MCF 10A (cell line): Measurements from ENCODE around the gene SPHK1. TPM values are rescaled to one million over a fixed set of nuclear protein-coding genes. Genes with fewer than 3 reads are reported as not detected.
"Not testable (repeated sequence)": the region's sequence is repeated elsewhere in the genome, so short reads cannot be mapped to it uniquely, and the experiment has no call there.

Experiments used
- BruUV-seq: library from RNA; stranded (reverse); fragments of 400-500 nt; replicated peaks from 2 replicates; lab custom pipeline; 2021; lab: Mats Ljungman, UMichigan
- CTCF ChIA-PET: fragments of 300-600 bp; sonication (Branson Sonifier 250); formaldehyde crosslinking; extraction: SDS; loops from one replicate; lab custom pipeline; 2021; ENCODE audit warnings: antibody characterized with exemption, inconsistent platforms; lab: Yijun Ruan, JAX
- POLR2A ChIA-PET: fragments of 300-600, 350-650 bp; sonication (Branson Sonifier 250); formaldehyde crosslinking; extraction: SDS; loops from one replicate; lab custom pipeline; 2020; ENCODE audit warnings: antibody characterized with exemption, inconsistent platforms; lab: Yijun Ruan, JAX
- DNase-seq: peaks from one replicate; pipeline ENCODE4 v3.0.0-alpha.2; 2018; ENCODE audit not compliant: unreplicated experiment
- H3K27ac Mint-ChIP-seq: one replicate; pipeline ENCODE4 v1.8.0; 2022; ENCODE audit warnings: mild to moderate bottlenecking, low read depth, mixed read lengths; ENCODE audit not compliant: unreplicated experiment
- H3K27me3 Mint-ChIP-seq: one replicate; pipeline ENCODE4 v1.8.0; 2022; ENCODE audit warnings: mixed read lengths; ENCODE audit not compliant: insufficient read depth, unreplicated experiment
- H3K36me3 Mint-ChIP-seq: one replicate; pipeline ENCODE4 v1.8.0; 2022; ENCODE audit warnings: mild to moderate bottlenecking, moderate library complexity, mixed read lengths; ENCODE audit not compliant: insufficient read depth, unreplicated experiment
- H3K4me1 Mint-ChIP-seq: one replicate; pipeline ENCODE4 v1.8.0; 2022; ENCODE audit warnings: mixed read lengths; ENCODE audit not compliant: insufficient read depth, unreplicated experiment
- H3K4me3 Mint-ChIP-seq: one replicate; pipeline ENCODE4 v1.8.0; 2022; ENCODE audit warnings: mild to moderate bottlenecking, moderate library complexity, mixed read lengths; ENCODE audit not compliant: unreplicated experiment
- H3K9me3 Mint-ChIP-seq: one replicate; pipeline ENCODE4 v1.8.0; 2022; ENCODE audit warnings: mixed read lengths; ENCODE audit not compliant: unreplicated experiment
- intact Hi-C: fragments of 100-400 bp; cut with micrococcal nuclease; formaldehyde crosslinking; loops from 2 replicates; pipeline ENCODE4 v1.14.1; 2022
- total RNA-seq: library from RNA; stranded (reverse); gene quantifications from 2 replicates; pipeline ENCODE4 v1.2.3, GENCODE V29; 2022
- TF ChIP-seq, protein P1 (sequence below): fragments of 200-600 bp; IDR thresholded peaks from one replicate; pipeline ENCODE4 v1.8.0; 2022; ENCODE audit warnings: antibody characterized with exemption, mild to moderate bottlenecking; ENCODE audit not compliant: unreplicated experiment

Gene SPHK1
- total RNA-seq, 1 experiment from 2014 or later, result 7.1 TPM

GRCh38 chr17:76356803-76357456 lies 27.5 kb upstream of the SPHK1 start:
- ChIA-PET POLR2A (no interaction called here), CTCF (interaction anchor here (1.5 to 1.6 kb wide), 2 partner anchors 13 to 41 kb away, joined by 5 to 10 read pairs; no protein-coding TSS in a partner anchor)
- Mint-ChIP-seq H3K36me3 (no peaks in the 10 kb centered on the region), H3K9me3 (no peaks in the 10 kb centered on the region), H3K27ac (no peak overlapping the region), H3K4me1 (peaks cover 4% of the 10 kb centered on the region), H3K27me3 (no peaks in the 10 kb centered on the region), H3K4me3 (no peak overlapping the region)
- DNase-seq, result no peak
- intact Hi-C loops, result no loop called here
- TF ChIP-seq, protein P1, sequence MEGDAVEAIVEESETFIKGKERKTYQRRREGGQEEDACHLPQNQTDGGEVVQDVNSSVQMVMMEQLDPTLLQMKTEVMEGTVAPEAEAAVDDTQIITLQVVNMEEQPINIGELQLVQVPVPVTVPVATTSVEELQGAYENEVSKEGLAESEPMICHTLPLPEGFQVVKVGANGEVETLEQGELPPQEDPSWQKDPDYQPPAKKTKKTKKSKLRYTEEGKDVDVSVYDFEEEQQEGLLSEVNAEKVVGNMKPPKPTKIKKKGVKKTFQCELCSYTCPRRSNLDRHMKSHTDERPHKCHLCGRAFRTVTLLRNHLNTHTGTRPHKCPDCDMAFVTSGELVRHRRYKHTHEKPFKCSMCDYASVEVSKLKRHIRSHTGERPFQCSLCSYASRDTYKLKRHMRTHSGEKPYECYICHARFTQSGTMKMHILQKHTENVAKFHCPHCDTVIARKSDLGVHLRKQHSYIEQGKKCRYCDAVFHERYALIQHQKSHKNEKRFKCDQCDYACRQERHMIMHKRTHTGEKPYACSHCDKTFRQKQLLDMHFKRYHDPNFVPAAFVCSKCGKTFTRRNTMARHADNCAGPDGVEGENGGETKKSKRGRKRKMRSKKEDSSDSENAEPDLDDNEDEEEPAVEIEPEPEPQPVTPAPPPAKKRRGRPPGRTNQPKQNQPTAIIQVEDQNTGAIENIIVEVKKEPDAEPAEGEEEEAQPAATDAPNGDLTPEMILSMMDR, result no peak
- BruUV-seq, result no TSS peak

DNA sequence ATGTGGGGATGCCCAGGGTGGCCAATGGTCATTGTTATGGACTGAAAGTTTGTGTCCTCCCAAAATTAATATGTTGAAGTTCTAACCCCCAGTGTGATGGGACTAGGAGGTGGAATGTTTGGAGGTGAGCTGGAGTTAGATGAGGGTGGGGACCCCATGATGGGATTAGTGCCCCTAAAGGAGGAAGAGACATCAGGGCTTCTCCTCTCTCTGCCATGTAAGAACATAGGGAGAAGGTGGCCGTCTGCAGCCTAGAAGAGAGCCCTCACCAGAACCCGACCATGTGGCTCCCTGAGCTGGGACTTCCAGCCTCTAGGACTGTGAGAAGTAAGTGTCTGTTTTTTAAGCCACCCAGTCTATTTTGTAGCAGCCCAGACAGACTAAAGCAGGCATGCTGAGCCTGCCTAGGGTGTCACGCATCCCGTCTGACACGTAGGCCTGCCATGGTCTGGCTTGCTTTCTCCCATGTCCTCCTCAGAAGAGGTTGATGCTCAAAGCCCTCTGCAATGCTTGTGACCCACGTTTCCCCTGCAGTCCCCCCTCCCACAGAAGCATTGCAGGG lies 26.7 kb upstream of the SPHK1 start:
- Mint-ChIP-seq H3K27ac (no peak overlapping the region), H3K4me1 (peaks cover 5% of the 10 kb centered on the region), H3K36me3 (no peaks in the 10 kb centered on the region), H3K4me3 (no peak overlapping the region), H3K27me3 (no peaks in the 10 kb centered on the region), H3K9me3 (no peaks in the 10 kb centered on the region)
- intact Hi-C loops, result no loop called here
- TF ChIP-seq, protein P1, result no peak
- CTCF ChIA-PET, result interaction anchor here (0.9 to 1.6 kb wide), 3 partner anchors 13 to 40 kb away, joined by 3 to 10 read pairs (median 5); no protein-coding TSS in a partner anchor
- POLR2A ChIA-PET, result no interaction called here
- no peak for DNase-seq
- no TSS peak for BruUV-seq

- no peak for DNase-seq
- TF ChIP-seq, protein P1, result no peak
- BruUV-seq, result no TSS peak
- ChIA-PET CTCF (interaction anchor here (0.6 kb wide), 1 partner anchor 214 kb away, joined by 3 read pairs; no protein-coding TSS in a partner anchor), POLR2A (no interaction called here)
- H3K4me3 Mint-ChIP-seq, result no peak overlapping the region
- H3K9me3 Mint-ChIP-seq, result no peaks in the 10 kb centered on the region
- no peak overlapping the region for H3K27ac Mint-ChIP-seq
- H3K27me3 Mint-ChIP-seq, result no peaks in the 10 kb centered on the region
- no peaks in the 10 kb centered on the region for H3K36me3 Mint-ChIP-seq
- H3K4me1 Mint-ChIP-seq, result peaks cover 5% of the 10 kb centered on the region
- intact Hi-C loops, result no loop called here
Observed at GRCh38 chr17:76359375-76359774, 25.0 kb upstream of the SPHK1 start.

GRCh38 chr17:76359776-76360175 lies 24.6 kb upstream of the SPHK1 start:
- not testable (repeated sequence) for H3K4me1 Mint-ChIP-seq

More at GRCh38 chr17:76359776-76360175, 24.6 kb upstream of the SPHK1 start:
- CTCF ChIA-PET, result interaction anchor here (0.6 to 0.8 kb wide), 2 partner anchors 11 to 214 kb away, joined by 3 read pairs; no protein-coding TSS in a partner anchor
- POLR2A ChIA-PET, H3K27ac Mint-ChIP-seq, H3K9me3 Mint-ChIP-seq, intact Hi-C loops, BruUV-seq, DNase-seq, H3K4me3 Mint-ChIP-seq, H3K27me3 Mint-ChIP-seq, H3K36me3 Mint-ChIP-seq: not testable (repeated sequence)
